ENCODE measurements around the gene PMM2. TPM values are rescaled to one million over a fixed set of nuclear protein-coding genes. Genes with fewer than 3 reads are reported as not detected.

The PMM2 gene
- total and polyA plus RNA-seq, 2 donors from 2014 or later, result 21.5 to 39.5 TPM

- intact Hi-C loops (cut with DNase I), result loop anchor here (10.0 kb wide), 1 partner anchor 78 kb away; the partner anchor contains the start of gene LITAFD
- H3K9me3 ChIP-seq (ENCODE audit: control insufficient read depth in 2 of 3, insufficient read depth in 1 of 3, low read length in 3 of 3), result no peaks in the 10 kb centered on the region
- FAIRE-seq, result no peak
Measured at GRCh38 chr16:8807189-8807588, 9.6 kb downstream of the PMM2 start.

DNA sequence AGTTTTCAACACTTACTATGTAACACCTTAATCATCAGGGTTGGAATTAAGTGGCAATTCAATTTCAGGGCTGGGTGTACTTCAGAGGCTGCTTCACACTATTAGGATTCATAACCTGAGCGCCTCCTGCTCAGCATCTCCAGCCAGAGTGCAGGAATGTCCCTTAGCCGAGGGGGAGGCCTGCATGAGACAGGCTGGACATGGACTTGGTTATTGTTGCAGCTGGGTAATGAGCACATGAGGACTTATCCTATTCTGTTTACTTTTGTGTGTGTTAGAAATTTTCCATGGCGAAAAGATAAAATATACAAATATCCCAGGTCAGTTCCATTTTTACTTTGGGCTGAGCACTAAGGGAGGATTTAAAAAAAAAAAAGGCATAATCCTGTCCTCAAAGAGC is 10.4 kb downstream of the PMM2 start:
- H3K36me3 ChIP-seq (ENCODE audit: control insufficient read depth in 2 of 3, insufficient read depth in 3 of 3, low read length in 3 of 3), result peaks cover 11 to 51% (median 40%) of the 10 kb centered on the region in 3 donors
- H3K27me3 ChIP-seq (ENCODE audit: control insufficient read depth, insufficient read depth, low read length), result no peaks in the 10 kb centered on the region
- no peak overlapping the region for H3K4me3 ChIP-seq (ENCODE audit: low read length in 3 of 3)
- no peak overlapping the region for H3K27ac ChIP-seq (ENCODE audit: low read depth in 2 of 2, low read length in 2 of 2)
- no peak for FAIRE-seq
- H3K4me1 ChIP-seq (ENCODE audit: control insufficient read depth in 2 of 3, insufficient read depth in 2 of 3, low read depth in 1 of 3, low read length in 3 of 3), result no peaks in the 10 kb centered on the region
- intact Hi-C loops (cut with DNase I), result loop anchor here (10.0 kb wide), 1 partner anchor 77 kb away; the partner anchor contains the start of gene LITAFD
- TF ChIP-seq, protein P1, sequence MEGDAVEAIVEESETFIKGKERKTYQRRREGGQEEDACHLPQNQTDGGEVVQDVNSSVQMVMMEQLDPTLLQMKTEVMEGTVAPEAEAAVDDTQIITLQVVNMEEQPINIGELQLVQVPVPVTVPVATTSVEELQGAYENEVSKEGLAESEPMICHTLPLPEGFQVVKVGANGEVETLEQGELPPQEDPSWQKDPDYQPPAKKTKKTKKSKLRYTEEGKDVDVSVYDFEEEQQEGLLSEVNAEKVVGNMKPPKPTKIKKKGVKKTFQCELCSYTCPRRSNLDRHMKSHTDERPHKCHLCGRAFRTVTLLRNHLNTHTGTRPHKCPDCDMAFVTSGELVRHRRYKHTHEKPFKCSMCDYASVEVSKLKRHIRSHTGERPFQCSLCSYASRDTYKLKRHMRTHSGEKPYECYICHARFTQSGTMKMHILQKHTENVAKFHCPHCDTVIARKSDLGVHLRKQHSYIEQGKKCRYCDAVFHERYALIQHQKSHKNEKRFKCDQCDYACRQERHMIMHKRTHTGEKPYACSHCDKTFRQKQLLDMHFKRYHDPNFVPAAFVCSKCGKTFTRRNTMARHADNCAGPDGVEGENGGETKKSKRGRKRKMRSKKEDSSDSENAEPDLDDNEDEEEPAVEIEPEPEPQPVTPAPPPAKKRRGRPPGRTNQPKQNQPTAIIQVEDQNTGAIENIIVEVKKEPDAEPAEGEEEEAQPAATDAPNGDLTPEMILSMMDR (IDR thresholded peaks at IDR 0.05; ENCODE audit: borderline replicate concordance, extremely low read depth, insufficient read depth), result no peak
- no peak for DNase-seq
- H3K9me3 ChIP-seq (ENCODE audit: control insufficient read depth in 2 of 3, insufficient read depth in 1 of 3, low read length in 3 of 3), result no peaks in the 10 kb centered on the region
- H3K9ac ChIP-seq (ENCODE audit: low read length in 3 of 3), result no peak overlapping the region

More at GRCh38 chr16:8807189-8807588, 9.6 kb downstream of the PMM2 start:
- DNase-seq, result no peak
- TF ChIP-seq, protein P1 (IDR thresholded peaks at IDR 0.05; ENCODE audit: borderline replicate concordance, extremely low read depth, insufficient read depth), result no peak
- Histone ChIP-seq H3K4me3 (ENCODE audit: low read length in 3 of 3) (no peak overlapping the region), H3K4me1 (ENCODE audit: control insufficient read depth in 2 of 3, insufficient read depth in 2 of 3, low read depth in 1 of 3, low read length in 3 of 3) (no peaks in the 10 kb centered on the region), H3K27me3 (ENCODE audit: control insufficient read depth, insufficient read depth, low read length) (no peaks in the 10 kb centered on the region), H3K36me3 (ENCODE audit: control insufficient read depth in 2 of 3, insufficient read depth in 3 of 3, low read length in 3 of 3) (peaks cover 12 to 49% (median 37%) of the 10 kb centered on the region in 3 donors), H3K9ac (ENCODE audit: low read length in 3 of 3) (no peak overlapping the region), H3K27ac (ENCODE audit: low read depth in 2 of 2, low read length in 2 of 2) (no peak overlapping the region)

DNA sequence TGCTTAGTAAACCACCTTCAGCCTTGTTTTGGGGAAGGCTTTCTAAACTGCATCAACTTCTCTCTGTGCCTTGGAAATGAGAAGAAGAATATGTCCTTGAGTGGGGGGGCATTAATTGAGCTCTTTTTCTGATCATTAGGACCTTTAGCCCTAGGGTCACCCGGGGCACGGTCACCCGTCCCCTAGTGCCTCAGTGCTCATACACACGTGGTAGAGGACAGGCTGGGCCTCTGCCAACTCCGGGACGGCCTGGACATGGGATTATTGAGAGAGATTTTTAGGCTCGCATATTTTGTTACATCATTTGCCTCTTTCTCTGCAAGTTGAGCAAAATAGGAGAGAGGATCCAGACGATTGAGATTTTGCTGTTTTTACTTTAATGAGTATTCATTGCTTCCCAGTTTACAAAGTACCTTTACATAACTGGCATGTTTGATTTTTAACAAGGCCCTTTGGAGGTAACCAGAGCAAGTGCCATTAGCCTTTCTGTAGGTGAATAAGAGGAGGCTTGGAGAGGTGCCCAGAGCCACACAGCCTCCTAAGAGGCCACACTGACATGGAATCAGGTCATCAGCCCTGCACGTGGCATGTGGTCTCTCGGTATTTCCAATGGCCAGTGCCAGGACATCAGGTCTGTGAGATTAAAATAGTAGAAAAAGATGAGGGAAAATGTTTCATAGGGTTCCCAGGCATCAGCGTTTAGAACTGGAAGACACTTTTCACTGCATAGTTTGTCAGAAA is 11.1 kb downstream of the PMM2 start:
- no peak overlapping the region for H3K27ac ChIP-seq (ENCODE audit: low read depth in 2 of 2, low read length in 2 of 2)
- no peaks in the 10 kb centered on the region for H3K27me3 ChIP-seq (ENCODE audit: control insufficient read depth, insufficient read depth, low read length)
- FAIRE-seq, result no peak
- DNase-seq, result no peak
- H3K9me3 ChIP-seq (ENCODE audit: control insufficient read depth in 2 of 3, insufficient read depth in 1 of 3, low read length in 3 of 3), result no peaks in the 10 kb centered on the region
- TF ChIP-seq, protein P1 (IDR thresholded peaks at IDR 0.05; ENCODE audit: borderline replicate concordance, extremely low read depth, insufficient read depth), result no peak
- peaks cover 9 to 52% (median 44%) of the 10 kb centered on the region in 3 donors for H3K36me3 ChIP-seq (ENCODE audit: control insufficient read depth in 2 of 3, insufficient read depth in 3 of 3, low read length in 3 of 3)
- no peaks in the 10 kb centered on the region for H3K4me1 ChIP-seq (ENCODE audit: control insufficient read depth in 2 of 3, insufficient read depth in 2 of 3, low read depth in 1 of 3, low read length in 3 of 3)
- no peak overlapping the region for H3K9ac ChIP-seq (ENCODE audit: low read length in 3 of 3)
- H3K4me3 ChIP-seq (ENCODE audit: low read length in 3 of 3), result no peak overlapping the region
- intact Hi-C loops (cut with DNase I), result loop anchor here (10.0 kb wide), 1 partner anchor 76 kb away; the partner anchor contains the start of gene LITAFD

All from kidney (tissue), 14 donors.